Measurements from ENCODE around the gene CDKN1A.
"Not testable (repeated sequence)": the region's sequence is repeated elsewhere in the genome, so short reads cannot be mapped to it uniquely, and the experiment has no call there.

Gene CDKN1A

GRCh38 chr6:36722879-36723278 lies 44.4 kb downstream of the CDKN1A start:
- no peak for DNase-seq

GRCh38 chr6:36723992-36724391 lies 45.5 kb downstream of the CDKN1A start:
- DNase-seq = not testable (repeated sequence)

- DNase-seq = peak; percentile 82
These were observed 46.2 kb downstream of the CDKN1A start for GRCh38 chr6:36724514-36725390.

- no peak for DNase-seq
These were observed 47.1 kb downstream of the CDKN1A start for GRCh38 chr6:36725581-36725980.

- DNase-seq = no peak
These were observed 49.0 kb downstream of the CDKN1A start for GRCh38 chr6:36727505-36728021.

GRCh38 chr6:36728289-36729160 lies 50.0 kb downstream of the CDKN1A start:
- DNase-seq = no peak

- DNase-seq = no peak
These were observed 50.6 kb downstream of the CDKN1A start for GRCh38 chr6:36729161-36729524.

GRCh38 chr6:36730424-36731380 lies 52.2 kb downstream of the CDKN1A start:
- no peak for DNase-seq

GRCh38 chr6:36731622-36732310 lies 53.3 kb downstream of the CDKN1A start:
- no peak for DNase-seq

- DNase-seq = no peak
These were observed 54.8 kb downstream of the CDKN1A start for GRCh38 chr6:36733300-36733699.

- no peak for DNase-seq
These were observed 56.1 kb downstream of the CDKN1A start for GRCh38 chr6:36734486-36735060.

GRCh38 chr6:36735110-36736071 lies 56.9 kb downstream of the CDKN1A start:
- DNase-seq = no peak
